ENCODE data around the gene SOX1. TPM values are rescaled to one million over a fixed set of nuclear protein-coding genes. Genes with fewer than 3 reads are reported as not detected.

The SOX1 gene
- total and polyA plus RNA-seq, 2 donors (not counting 3 experiments of a cell fraction or from before 2014, with no cell fraction given) = not detected

DNA sequence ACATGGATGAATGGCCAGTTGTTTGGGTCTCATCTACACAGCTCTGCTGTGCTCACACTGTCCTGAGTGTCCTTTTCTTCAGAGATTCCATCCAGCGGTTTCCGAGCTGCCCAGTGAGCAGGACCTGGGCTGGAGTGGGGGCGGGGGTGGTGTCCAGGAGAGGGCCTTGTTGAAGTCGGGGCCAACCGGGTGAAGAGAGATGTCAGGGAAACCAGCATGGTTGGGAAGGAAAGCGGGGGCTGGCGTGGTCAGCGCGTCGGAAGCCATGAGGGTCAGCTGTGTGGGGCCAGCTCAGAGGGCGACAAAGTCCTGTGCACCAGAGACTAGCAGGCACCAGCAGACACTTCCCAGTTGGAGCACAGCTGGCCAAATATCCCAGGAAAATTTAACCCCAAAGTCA, 37.8 kb upstream of the SOX1 start:
- DNase-seq (ENCODE audit: low read depth, low spot score) (no peak), FAIRE-seq (no peak)
- Histone ChIP-seq H3K79me2 (ENCODE audit: control insufficient read depth, insufficient read depth, low read length) (no peaks in the 10 kb centered on the region), H2AFZ (ENCODE audit: low read depth, low read length) (no peak overlapping the region), H3K27me3 (ENCODE audit: control insufficient read depth in 2 of 2, insufficient read depth in 2 of 2, low read length in 2 of 2) (no peaks in the 10 kb centered on the region), H3K9me3 (replicated peaks; ENCODE audit: control insufficient read depth, insufficient read depth, low read length) (peaks cover 15% of the 10 kb centered on the region), H3K4me2 (ENCODE audit: insufficient read depth, low read length) (no peak overlapping the region), H3K4me3 (replicated peaks in 1 of 3; ENCODE audit: insufficient read depth in 1 of 3, low read depth in 1 of 3, low read length in 3 of 3) (no peak overlapping the region), H3K9me1 (replicated peaks; ENCODE audit: control insufficient read depth, extremely low read depth, insufficient read depth, low read length) (no peaks in the 10 kb centered on the region), H3K4me1 (ENCODE audit: control insufficient read depth, extremely low read depth, insufficient read depth, low read length) (no peaks in the 10 kb centered on the region), H3K27ac (ENCODE audit: insufficient read depth, low read depth, low read length) (no peak overlapping the region), H3K9ac (replicated peaks; ENCODE audit: extremely low read depth, insufficient read depth, low read length) (no peak overlapping the region), H4K20me1 (replicated peaks; ENCODE audit: control insufficient read depth, extremely low read depth, insufficient read depth, low read length) (no peaks in the 10 kb centered on the region), H3K36me3 (ENCODE audit: control insufficient read depth in 2 of 2, extremely low read depth in 1 of 2, insufficient read depth in 2 of 2, low read length in 2 of 2) (no peaks in the 10 kb centered on the region)
- ChIA-PET POLR2A (no interaction called here), CTCF (no interaction called here)
- intact Hi-C loops (cut with micrococcal nuclease) = no loop called here
- dilution Hi-C loops (cut with MboI; ENCODE audit: extremely low pct_ligation_motif_present, low sequenced_read_pairs) = no loop called here
- TF ChIP-seq, protein P1, sequence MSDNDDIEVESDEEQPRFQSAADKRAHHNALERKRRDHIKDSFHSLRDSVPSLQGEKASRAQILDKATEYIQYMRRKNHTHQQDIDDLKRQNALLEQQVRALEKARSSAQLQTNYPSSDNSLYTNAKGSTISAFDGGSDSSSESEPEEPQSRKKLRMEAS (IDR thresholded peaks at IDR 0.05; ENCODE audit: insufficient read depth, insufficient read length) = no peak
- TF ChIP-seq GATA2 (IDR thresholded peaks at IDR 0.05; ENCODE audit: insufficient read depth, insufficient read length, low read depth, low read length) (no peak), POLR2A (IDR thresholded peaks at IDR 0.05; ENCODE audit: low read depth, low read length) (no peak), JUN (IDR thresholded peaks at IDR 0.05; ENCODE audit: borderline replicate concordance, insufficient read depth, insufficient read length, low read depth) (no peak), EZH2 (IDR thresholded peaks at IDR 0.05; ENCODE audit: borderline replicate concordance, low read depth, low read length, severe bottlenecking) (no peak), FOS (IDR thresholded peaks at IDR 0.05; ENCODE audit: borderline replicate concordance, insufficient read depth, low read length) (no peak), POLR2AphosphoS5 (IDR thresholded peaks at IDR 0.05; ENCODE audit: insufficient read depth, low read depth, low read length) (no peak), MYC (IDR thresholded peaks at IDR 0.05; ENCODE audit: low read depth, low read length) (no peak)
- TF ChIP-seq, protein P2, sequence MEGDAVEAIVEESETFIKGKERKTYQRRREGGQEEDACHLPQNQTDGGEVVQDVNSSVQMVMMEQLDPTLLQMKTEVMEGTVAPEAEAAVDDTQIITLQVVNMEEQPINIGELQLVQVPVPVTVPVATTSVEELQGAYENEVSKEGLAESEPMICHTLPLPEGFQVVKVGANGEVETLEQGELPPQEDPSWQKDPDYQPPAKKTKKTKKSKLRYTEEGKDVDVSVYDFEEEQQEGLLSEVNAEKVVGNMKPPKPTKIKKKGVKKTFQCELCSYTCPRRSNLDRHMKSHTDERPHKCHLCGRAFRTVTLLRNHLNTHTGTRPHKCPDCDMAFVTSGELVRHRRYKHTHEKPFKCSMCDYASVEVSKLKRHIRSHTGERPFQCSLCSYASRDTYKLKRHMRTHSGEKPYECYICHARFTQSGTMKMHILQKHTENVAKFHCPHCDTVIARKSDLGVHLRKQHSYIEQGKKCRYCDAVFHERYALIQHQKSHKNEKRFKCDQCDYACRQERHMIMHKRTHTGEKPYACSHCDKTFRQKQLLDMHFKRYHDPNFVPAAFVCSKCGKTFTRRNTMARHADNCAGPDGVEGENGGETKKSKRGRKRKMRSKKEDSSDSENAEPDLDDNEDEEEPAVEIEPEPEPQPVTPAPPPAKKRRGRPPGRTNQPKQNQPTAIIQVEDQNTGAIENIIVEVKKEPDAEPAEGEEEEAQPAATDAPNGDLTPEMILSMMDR (IDR thresholded peaks at IDR 0.05; ENCODE audit: extremely low read depth in 1 of 2, insufficient read depth in 1 of 2, low read depth in 1 of 2, low read length in 2 of 2) = no peak
- BruUV-seq (replicated peaks) = no TSS peak
